GM12873 (cell line): ENCODE results near the gene RNF13.

Source experiments
- CTCF ChIP-seq: IDR thresholded peaks from 2 replicates; pipeline ENCODE4 v1.5.1; 2012; ENCODE audit warnings: low read depth, mild to moderate bottlenecking, moderate library complexity, low read length, control low read depth; ENCODE audit not compliant: insufficient read depth; ENCODE audit errors: missing control alignments

RNF13 gene

GRCh38 chr3:150005243-150006112 is 192.5 kb downstream of the RNF13 start:
- TF ChIP-seq CTCF, result no peak

GRCh38 chr3:150006794-150007193 is 193.8 kb downstream of the RNF13 start:
- TF ChIP-seq CTCF, result no peak
